SK-N-SH (cell line): ENCODE measurements around the gene RAB38.

ENCODE experiments used
- EP300 ChIP-seq, 2 experiments: IDR thresholded peaks; 2 replicates each; pipeline versions ENCODE4 v1.4.0 to v1.6.1; 2012; ENCODE audit warnings: borderline replicate concordance in 1 of 2, low read depth in 1 of 2, low read length in 1 of 2
- GABPA ChIP-seq: IDR thresholded peaks from 2 replicates; pipeline ENCODE4 v1.4.0; 2012; ENCODE audit warnings: low read depth, mild to moderate bottlenecking
- SIN3A ChIP-seq: IDR thresholded peaks from 2 replicates; pipeline ENCODE4 v1.6.1; 2012; ENCODE audit warnings: low read depth, mild to moderate bottlenecking, low read length, moderate library complexity, borderline replicate concordance
- TAF1 ChIP-seq: IDR thresholded peaks from 2 replicates; pipeline ENCODE4 v1.6.1; 2012; ENCODE audit warnings: low read depth, mild to moderate bottlenecking, low read length, moderate library complexity, borderline replicate concordance
- YY1 ChIP-seq: IDR thresholded peaks from 2 replicates; pipeline ENCODE4 v1.4.0; 2012; ENCODE audit warnings: low read depth, mild to moderate bottlenecking
- TF ChIP-seq, protein P1 (sequence below): fragments of 200-600 bp; sonication (generic); IDR thresholded peaks from 2 replicates; pipeline ENCODE4 v1.6.1; 2017; ENCODE audit warnings: antibody characterized with exemption, mild to moderate bottlenecking, moderate library complexity

DNA sequence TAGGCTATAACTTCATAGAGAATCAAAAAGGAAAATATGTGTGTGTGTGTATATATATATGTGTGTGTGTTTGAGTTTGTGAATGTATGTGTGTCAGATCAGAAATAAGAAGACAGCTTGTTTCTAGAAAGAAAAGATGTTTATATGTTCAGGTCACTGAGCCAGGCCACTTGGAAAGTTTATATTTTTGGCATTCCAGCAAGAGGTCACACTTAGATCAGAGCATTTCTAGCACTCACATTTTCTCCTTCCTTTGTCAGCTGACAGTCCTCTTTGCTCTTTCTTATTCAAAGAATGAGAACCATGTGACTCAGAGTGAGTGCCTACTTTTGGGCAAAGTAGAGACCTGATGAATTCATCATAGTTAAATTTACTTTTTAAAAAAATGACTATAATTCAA, 22.9 kb downstream of the RAB38 start:
- TF ChIP-seq EP300 (IDR thresholded peaks at IDR 0.05; ENCODE audit: borderline replicate concordance in 1 of 2, low read depth in 1 of 2, low read length in 1 of 2) = no peak
- no peak for TF ChIP-seq YY1
- TF ChIP-seq, protein P1, sequence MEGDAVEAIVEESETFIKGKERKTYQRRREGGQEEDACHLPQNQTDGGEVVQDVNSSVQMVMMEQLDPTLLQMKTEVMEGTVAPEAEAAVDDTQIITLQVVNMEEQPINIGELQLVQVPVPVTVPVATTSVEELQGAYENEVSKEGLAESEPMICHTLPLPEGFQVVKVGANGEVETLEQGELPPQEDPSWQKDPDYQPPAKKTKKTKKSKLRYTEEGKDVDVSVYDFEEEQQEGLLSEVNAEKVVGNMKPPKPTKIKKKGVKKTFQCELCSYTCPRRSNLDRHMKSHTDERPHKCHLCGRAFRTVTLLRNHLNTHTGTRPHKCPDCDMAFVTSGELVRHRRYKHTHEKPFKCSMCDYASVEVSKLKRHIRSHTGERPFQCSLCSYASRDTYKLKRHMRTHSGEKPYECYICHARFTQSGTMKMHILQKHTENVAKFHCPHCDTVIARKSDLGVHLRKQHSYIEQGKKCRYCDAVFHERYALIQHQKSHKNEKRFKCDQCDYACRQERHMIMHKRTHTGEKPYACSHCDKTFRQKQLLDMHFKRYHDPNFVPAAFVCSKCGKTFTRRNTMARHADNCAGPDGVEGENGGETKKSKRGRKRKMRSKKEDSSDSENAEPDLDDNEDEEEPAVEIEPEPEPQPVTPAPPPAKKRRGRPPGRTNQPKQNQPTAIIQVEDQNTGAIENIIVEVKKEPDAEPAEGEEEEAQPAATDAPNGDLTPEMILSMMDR = no peak
- TF ChIP-seq GABPA = no peak
- TF ChIP-seq SIN3A = no peak
- no peak for TF ChIP-seq TAF1
